Thoracic aorta (tissue), 2 donors: ENCODE data around the gene IL7R. TPM values are rescaled to one million over a fixed set of nuclear protein-coding genes. Genes with fewer than 3 reads are reported as not detected.

Experiments
- ATAC-seq: fragments of 150-250 bp; one replicate; pipeline ENCODE4 v1.8.0; 2017; ENCODE audit warnings: low read depth; ENCODE audit not compliant: insufficient number of reproducible peaks, low FRiP score
- DNase-seq: peaks from one replicate; pipeline ENCODE4 v3.0.0-alpha.2; 2020; ENCODE audit warnings: low spot score
- H3K27ac ChIP-seq, 2 donors: fragments of 200-600 bp; sonication (generic); 1 replicate in 1 of 2; 2 replicates in 1 of 2; pipeline ENCODE4 v1.5.1; 2016; ENCODE audit warnings: mild to moderate bottlenecking in 2 of 2, moderate library complexity in 2 of 2
- H3K27me3 ChIP-seq: fragments of 200-600 bp; sonication (generic); replicated peaks from 2 replicates; pipeline ENCODE4 v1.6.0; 2016; ENCODE audit warnings: mild to moderate bottlenecking; ENCODE audit not compliant: insufficient read depth
- H3K36me3 ChIP-seq: fragments of 200-600 bp; sonication (generic); one replicate; pipeline ENCODE4 v1.5.1; 2016
- H3K4me1 ChIP-seq, 2 donors: fragments of 200-600 bp; sonication (generic); 1 replicate in 1 of 2; 2 replicates in 1 of 2; pipeline versions ENCODE4 v1.5.1 to v1.6.0; 2016; ENCODE audit warnings: low read depth in 2 of 2, mild to moderate bottlenecking in 1 of 2; ENCODE audit not compliant: control insufficient read depth in 1 of 2
- H3K4me3 ChIP-seq: fragments of 200-600 bp; sonication (generic); 2 replicates; pipeline ENCODE4 v1.5.1; 2016; ENCODE audit warnings: mild to moderate bottlenecking
- H3K9me3 ChIP-seq: fragments of 200-600 bp; sonication (generic); 2 replicates; pipeline ENCODE4 v1.5.1; 2016
- CTCF ChIP-seq: fragments of 200-600 bp; sonication (generic); IDR thresholded peaks from one replicate; pipeline ENCODE4 v1.5.1; 2019; ENCODE audit warnings: antibody characterized with exemption
- total RNA-seq, 2 donors: library from RNA; depleted of rRNA; stranded (reverse); fragments of >200 nt; gene quantifications; one replicate each; pipeline versions ENCODE4 v1.1.0 to v1.2.3, GENCODE V29; 2016

IL7R gene
- total RNA-seq, 2 donors from 2014 or later, result 12.7 to 20.5 TPM

- TF ChIP-seq CTCF, result no peak
Measured at GRCh38 chr5:35816881-35817521, 39.7 kb upstream of the IL7R start.

GRCh38 chr5:35819026-35819425, 37.7 kb upstream of the IL7R start:
- H3K9me3 ChIP-seq, result no peaks in the 10 kb centered on the region
- no peak for ATAC-seq
- no peaks in the 10 kb centered on the region for H3K27me3 ChIP-seq
- no peaks in the 10 kb centered on the region for H3K36me3 ChIP-seq
- H3K27ac ChIP-seq, result no peak overlapping the region
- no peak for DNase-seq
- no peaks in the 10 kb centered on the region for H3K4me1 ChIP-seq
- H3K4me3 ChIP-seq, result no peak overlapping the region
- TF ChIP-seq CTCF, result no peak

More at GRCh38 chr5:35816881-35817521, 39.7 kb upstream of the IL7R start:
- no peak overlapping the region for H3K4me3 ChIP-seq
- DNase-seq (no peak), ATAC-seq (no peak)
- no peaks in the 10 kb centered on the region for H3K9me3 ChIP-seq
- H3K36me3 ChIP-seq, result no peaks in the 10 kb centered on the region
- H3K27ac ChIP-seq, result no peak overlapping the region
- H3K4me1 ChIP-seq, result no peaks in the 10 kb centered on the region
- H3K27me3 ChIP-seq, result no peaks in the 10 kb centered on the region

GRCh38 chr5:35819668-35820067, 37.0 kb upstream of the IL7R start:
- ATAC-seq, result no peak
- no peak for TF ChIP-seq CTCF
- Histone ChIP-seq H3K27ac (no peak overlapping the region), H3K9me3 (no peaks in the 10 kb centered on the region), H3K36me3 (no peaks in the 10 kb centered on the region), H3K4me1 (no peaks in the 10 kb centered on the region), H3K4me3 (no peak overlapping the region), H3K27me3 (no peaks in the 10 kb centered on the region)
- DNase-seq, result no peak

- H3K36me3 ChIP-seq, result no peaks in the 10 kb centered on the region
- H3K4me3 ChIP-seq, result no peak overlapping the region
- no peak for ATAC-seq
- H3K4me1 ChIP-seq, result no peaks in the 10 kb centered on the region
- no peaks in the 10 kb centered on the region for H3K9me3 ChIP-seq
- no peaks in the 10 kb centered on the region for H3K27me3 ChIP-seq
- H3K27ac ChIP-seq, result no peak overlapping the region
- DNase-seq, result no peak
- no peak for TF ChIP-seq CTCF
Measured at GRCh38 chr5:35820735-35821134, 36.0 kb upstream of the IL7R start.

GRCh38 chr5:35821513-35821912, 35.2 kb upstream of the IL7R start:
- Histone ChIP-seq H3K4me3 (no peak overlapping the region), H3K36me3 (no peaks in the 10 kb centered on the region), H3K27me3 (no peaks in the 10 kb centered on the region), H3K4me1 (no peaks in the 10 kb centered on the region), H3K9me3 (no peaks in the 10 kb centered on the region), H3K27ac (no peak overlapping the region)
- DNase-seq, result no peak
- ATAC-seq, result no peak
- TF ChIP-seq CTCF, result no peak
